T-cell (primary cell): ENCODE measurements around the gene BARHL1. TPM values are rescaled to one million over a fixed set of nuclear protein-coding genes. Genes with fewer than 3 reads are reported as not detected.

Experiments used
- ATAC-seq, 4 experiments: fragments of 200-7000 bp in 3 of 4; fragments of 150-1000 bp in 1 of 4; cut with Tn5 transposase; replicated peaks in 1 of 4; 1 replicate in 3 of 4; 2 replicates in 1 of 4; pipeline ENCODE4 v1.10.0; 2021; ENCODE audit warnings: moderate library complexity in 3 of 4, mild to moderate bottlenecking in 2 of 4, moderate number of reproducible peaks in 1 of 4
- CTCF ChIA-PET, 2 donors: fragments of 300-600 bp; sonication (Branson Sonifier 250); formaldehyde crosslinking; loops; one replicate each; lab custom pipeline; 2022; ENCODE audit warnings: antibody characterized with exemption in 2 of 2; lab: Charles Lee
- POLR2A ChIA-PET, 2 donors: fragments of 300-600 bp; sonication (Branson Sonifier 250); formaldehyde crosslinking; loops; one replicate each; lab custom pipeline; 2022; ENCODE audit warnings: antibody characterized with exemption in 2 of 2; lab: Charles Lee
- DNase-seq, 35 experiments: peaks; one replicate each; pipeline versions ENCODE4 v3.0.0 to v3.0.0-alpha.2; 2013 to 2023
- H3K27ac ChIP-seq: one replicate; pipeline ENCODE4 v1.5.1; 2013; ENCODE audit warnings: low read length
- H3K27me3 ChIP-seq, 2 experiments: replicated peaks in 1 of 2; 1 replicate in 1 of 2; 2 replicates in 1 of 2; pipeline versions ENCODE4 v1.6.1 to v1.7.0; 2013; ENCODE audit warnings: low read length in 1 of 2, mixed read lengths in 1 of 2; ENCODE audit not compliant: control insufficient read depth in 2 of 2, insufficient read depth in 2 of 2; ENCODE audit errors: extremely low read depth in 1 of 2
- H3K36me3 ChIP-seq, 2 donors: 1 replicate in 1 of 2; 2 replicates in 1 of 2; pipeline versions ENCODE4 v1.6.1 to v1.7.0; 2013; ENCODE audit warnings: low read length in 1 of 2; ENCODE audit not compliant: control insufficient read depth in 2 of 2, insufficient read depth in 1 of 2; ENCODE audit errors: extremely low read depth in 1 of 2
- H3K4me1 ChIP-seq, 2 experiments: 1 replicate in 1 of 2; 2 replicates in 1 of 2; pipeline versions ENCODE4 v1.6.1 to v1.7.0; 2013; ENCODE audit warnings: low read length in 2 of 2, mixed read lengths in 1 of 2; ENCODE audit not compliant: insufficient read depth in 2 of 2, control insufficient read depth in 1 of 2; ENCODE audit errors: extremely low read depth in 1 of 2
- H3K4me3 ChIP-seq, 2 donors: 1 replicate in 1 of 2; 2 replicates in 1 of 2; pipeline versions ENCODE4 v1.5.1 to v1.7.0; 2013; ENCODE audit warnings: mild to moderate bottlenecking in 2 of 2, low read length in 1 of 2, moderate library complexity in 1 of 2; ENCODE audit not compliant: control insufficient read depth in 1 of 2; ENCODE audit errors: extremely low read depth in 1 of 2
- H3K9me3 ChIP-seq: 2 replicates; pipeline ENCODE4 v1.7.0; 2013
- H3K27ac Mint-ChIP-seq, 2 donors: one replicate each; pipeline ENCODE4 v1.8.0; 2020 to 2021; ENCODE audit warnings: mild to moderate bottlenecking in 2 of 2, mixed read lengths in 2 of 2
- H3K27me3 Mint-ChIP-seq, 2 donors: one replicate each; pipeline ENCODE4 v1.8.0; 2021 to 2022; ENCODE audit warnings: mixed read lengths in 2 of 2
- H3K36me3 Mint-ChIP-seq: one replicate; pipeline ENCODE4 v1.8.0; 2021; ENCODE audit warnings: mixed read lengths
- H3K4me1 Mint-ChIP-seq, 3 donors: one replicate each; pipeline ENCODE4 v1.8.0; 2020 to 2022; ENCODE audit warnings: mixed read lengths in 3 of 3, mild to moderate bottlenecking in 1 of 3
- H3K4me3 Mint-ChIP-seq, 3 donors: one replicate each; pipeline ENCODE4 v1.8.0; 2020 to 2022; ENCODE audit warnings: mild to moderate bottlenecking in 3 of 3, mixed read lengths in 3 of 3, moderate library complexity in 3 of 3
- H3K9me3 Mint-ChIP-seq, 3 donors: one replicate each; pipeline ENCODE4 v1.8.0; 2020 to 2022; ENCODE audit warnings: mixed read lengths in 3 of 3
- WGBS: methylation state at CpG from one replicate; pipeline ENCODE4 v1.1.5; 2013; ENCODE audit warnings: missing lambda C conversion rate; ENCODE audit not compliant: insufficient coverage; 5-methylcytosine and 5-hydroxymethylcytosine counted together
- total RNA-seq, 35 experiments: library from RNA in 6 of 35; stranded (reverse) in 6 of 35; fragments of 120-200 nt in 1 of 35; gene quantifications; one replicate each; pipeline versions ENCODE4 v1.2.1 to v1.2.4 and lab custom pipeline; 2013 to 2026

The BARHL1 gene
- total RNA-seq, 5 donors from 2014 or later (not counting 1 experiment from before 2014, with no cell fraction given) = not detected

- H3K9me3 Mint-ChIP-seq = no peaks in the 10 kb centered on the region
- no peak overlapping the region for H3K27ac Mint-ChIP-seq
- H3K27ac ChIP-seq = no peak overlapping the region
- H3K4me1 Mint-ChIP-seq = no peaks in the 10 kb centered on the region
- H3K27me3 ChIP-seq = no peaks in the 10 kb centered on the region
- 99% methylated on average over 7 of the region's 11 CpGs for WGBS
- no peak overlapping the region for H3K4me3 ChIP-seq
- DNase-seq (no peak), ATAC-seq (no peak)
- peaks cover 80% of the 10 kb centered on the region for H3K36me3 Mint-ChIP-seq
- no peak overlapping the region for H3K4me3 Mint-ChIP-seq
- H3K4me1 ChIP-seq = no peaks in the 10 kb centered on the region
- ChIA-PET CTCF (no interaction called here), POLR2A (no interaction called here)
- H3K9me3 ChIP-seq = no peaks in the 10 kb centered on the region
- H3K27me3 Mint-ChIP-seq = no peaks in the 10 kb centered on the region
- peaks cover 3 to 77% of the 10 kb centered on the region in 2 donors for H3K36me3 ChIP-seq
Observed at GRCh38 chr9:132627594-132627993, 45.2 kb downstream of the BARHL1 start.

- no peaks in the 10 kb centered on the region for H3K4me1 Mint-ChIP-seq
- Histone ChIP-seq H3K36me3 (peaks cover 3 to 74% of the 10 kb centered on the region in 2 donors), H3K27me3 (no peaks in the 10 kb centered on the region), H3K4me3 (no peak overlapping the region), H3K27ac (no peak overlapping the region), H3K9me3 (no peaks in the 10 kb centered on the region), H3K4me1 (no peaks in the 10 kb centered on the region)
- 82% methylated on average over 4 of the region's 8 CpGs for WGBS
- ATAC-seq (no peak), DNase-seq (no peak)
- ChIA-PET CTCF (no interaction called here), POLR2A (no interaction called here)
- no peak overlapping the region for H3K27ac Mint-ChIP-seq
- peaks cover 78% of the 10 kb centered on the region for H3K36me3 Mint-ChIP-seq
- H3K9me3 Mint-ChIP-seq = no peaks in the 10 kb centered on the region
- H3K27me3 Mint-ChIP-seq = no peaks in the 10 kb centered on the region
- no peak overlapping the region for H3K4me3 Mint-ChIP-seq
Observed at GRCh38 chr9:132628746-132629145, 46.3 kb downstream of the BARHL1 start.

GRCh38 chr9:132630116-132630515 is 47.7 kb downstream of the BARHL1 start:
- no peaks in the 10 kb centered on the region for H3K9me3 ChIP-seq
- no peak overlapping the region for H3K27ac ChIP-seq
- no peaks in the 10 kb centered on the region for H3K4me1 Mint-ChIP-seq
- no peaks in the 10 kb centered on the region for H3K27me3 Mint-ChIP-seq
- DNase-seq (no peak), ATAC-seq (no peak)
- H3K27ac Mint-ChIP-seq = no peak overlapping the region
- H3K9me3 Mint-ChIP-seq = no peaks in the 10 kb centered on the region
- peaks cover 77% of the 10 kb centered on the region for H3K36me3 Mint-ChIP-seq
- 90% methylated on average over 5 of the region's 9 CpGs for WGBS
- no peak overlapping the region for H3K4me3 Mint-ChIP-seq
- ChIA-PET CTCF (no interaction called here), POLR2A (no interaction called here)
- no peak overlapping the region for H3K4me3 ChIP-seq
- H3K4me1 ChIP-seq = no peaks in the 10 kb centered on the region
- H3K36me3 ChIP-seq = peaks cover 3 to 64% of the 10 kb centered on the region in 2 donors
- no peaks in the 10 kb centered on the region for H3K27me3 ChIP-seq

GRCh38 chr9:132630811-132631210 is 48.4 kb downstream of the BARHL1 start:
- 93% methylated on average over 2 of the region's 3 CpGs for WGBS
- no peaks in the 10 kb centered on the region for H3K4me1 ChIP-seq
- no peaks in the 10 kb centered on the region for H3K9me3 ChIP-seq
- ATAC-seq (no peak), DNase-seq (no peak)
- H3K4me3 ChIP-seq = no peak overlapping the region
- H3K27me3 ChIP-seq = no peaks in the 10 kb centered on the region
- H3K36me3 Mint-ChIP-seq = peaks cover 72% of the 10 kb centered on the region
- H3K27me3 Mint-ChIP-seq = no peaks in the 10 kb centered on the region
- H3K4me1 Mint-ChIP-seq = no peaks in the 10 kb centered on the region
- H3K27ac ChIP-seq = no peak overlapping the region
- CTCF ChIA-PET = no interaction called here
- H3K36me3 ChIP-seq = peaks cover 3 to 57% of the 10 kb centered on the region in 2 donors
- H3K27ac Mint-ChIP-seq = no peak overlapping the region
- POLR2A ChIA-PET = no interaction called here
- H3K4me3 Mint-ChIP-seq = no peak overlapping the region
- no peaks in the 10 kb centered on the region for H3K9me3 Mint-ChIP-seq

- Mint-ChIP-seq H3K9me3 (no peaks in the 10 kb centered on the region), H3K4me1 (no peaks in the 10 kb centered on the region), H3K27ac (no peak overlapping the region), H3K36me3 (peaks cover 70% of the 10 kb centered on the region), H3K27me3 (no peaks in the 10 kb centered on the region), H3K4me3 (no peak overlapping the region)
- CTCF ChIA-PET = no interaction called here
- H3K36me3 ChIP-seq = peaks cover 3 to 52% of the 10 kb centered on the region in 2 donors
- ATAC-seq (no peak), DNase-seq (no peak)
- POLR2A ChIA-PET = no interaction called here
- no peak overlapping the region for H3K27ac ChIP-seq
- H3K9me3 ChIP-seq = no peaks in the 10 kb centered on the region
- no peaks in the 10 kb centered on the region for H3K4me1 ChIP-seq
- WGBS = 100% methylated on average over 2 of the region's 5 CpGs
- no peak overlapping the region for H3K4me3 ChIP-seq
- no peaks in the 10 kb centered on the region for H3K27me3 ChIP-seq
Observed at GRCh38 chr9:132631280-132631679, 48.9 kb downstream of the BARHL1 start.

- no peak overlapping the region for H3K27ac Mint-ChIP-seq
- POLR2A ChIA-PET = no interaction called here
- H3K9me3 Mint-ChIP-seq = no peaks in the 10 kb centered on the region
- H3K4me3 Mint-ChIP-seq = no peak overlapping the region
- Histone ChIP-seq H3K27ac (no peak overlapping the region), H3K4me3 (no peak overlapping the region), H3K27me3 (no peaks in the 10 kb centered on the region), H3K9me3 (no peaks in the 10 kb centered on the region), H3K4me1 (no peaks in the 10 kb centered on the region), H3K36me3 (peaks cover 3 to 51% of the 10 kb centered on the region in 2 donors)
- H3K4me1 Mint-ChIP-seq = no peaks in the 10 kb centered on the region
- DNase-seq = no peak
- CTCF ChIA-PET = no interaction called here
- 95% methylated on average over 4 of the region's 7 CpGs for WGBS
- peaks cover 66% of the 10 kb centered on the region for H3K36me3 Mint-ChIP-seq
- no peak for ATAC-seq
- H3K27me3 Mint-ChIP-seq = no peaks in the 10 kb centered on the region
Observed at GRCh38 chr9:132631685-132632084, 49.3 kb downstream of the BARHL1 start.
